NCI-H345 (cell line): ENCODE results near the gene LENG8.
A peak's percentile ranks its signal among the peaks of the same experiment; 100 is the strongest.

Experiments used
- DNase-seq: peaks from one replicate; lab custom pipeline; 2025; lab: John Stamatoyannopoulos, UW

Gene LENG8

DNA sequence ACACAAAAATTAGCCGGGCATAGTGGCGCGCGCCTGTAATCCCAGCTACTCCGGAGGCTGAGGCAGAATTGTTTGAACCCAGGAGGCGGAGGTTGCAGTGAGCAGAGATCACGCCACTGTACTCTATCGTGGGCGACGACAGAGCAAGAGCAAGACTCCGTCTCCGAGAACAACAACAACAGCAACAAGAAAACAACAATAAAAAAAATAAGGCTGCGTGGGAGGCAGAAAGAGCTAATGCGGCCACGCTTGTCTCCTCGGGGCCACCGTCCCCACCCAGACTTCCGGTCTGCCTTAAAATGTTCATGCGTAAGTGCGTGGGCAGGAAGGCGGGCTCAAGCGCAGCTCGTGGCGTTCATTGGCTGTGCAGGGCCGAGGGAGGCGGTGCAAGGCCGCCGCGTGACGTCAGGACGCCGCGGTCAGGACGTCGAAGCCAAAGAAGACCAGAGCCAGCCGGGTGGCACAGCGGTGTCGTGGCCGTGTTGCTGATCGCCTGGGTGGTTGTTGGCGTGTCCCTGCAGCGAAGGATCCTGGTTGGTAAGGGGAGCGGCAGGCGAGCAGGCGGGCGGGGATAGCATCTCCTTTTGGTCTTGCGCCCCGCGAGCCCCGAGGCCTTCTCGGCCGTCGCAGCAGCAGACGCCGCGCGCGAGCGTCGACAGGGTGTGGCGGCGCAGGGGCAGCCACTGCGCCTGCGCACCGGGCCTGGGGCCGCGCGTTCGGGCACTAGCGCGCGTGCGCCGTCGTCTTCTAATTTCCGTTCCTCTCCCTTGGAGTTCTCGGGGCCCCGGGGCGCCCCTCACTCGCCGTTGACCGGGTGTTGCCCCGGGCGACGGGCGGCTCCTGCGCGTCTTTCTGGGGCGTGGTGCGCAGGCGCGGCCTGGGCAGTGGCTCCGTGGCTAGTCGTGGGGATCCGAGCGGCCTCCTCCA lies at the start of gene LENG8:
Gene LENG8, plus strand, starts transcription at position 426 of the 927 bp plus-strand sequence. CDS start 2,146 bp downstream, outside the sequence.
- peak; percentile 93 for DNase-seq

DNA sequence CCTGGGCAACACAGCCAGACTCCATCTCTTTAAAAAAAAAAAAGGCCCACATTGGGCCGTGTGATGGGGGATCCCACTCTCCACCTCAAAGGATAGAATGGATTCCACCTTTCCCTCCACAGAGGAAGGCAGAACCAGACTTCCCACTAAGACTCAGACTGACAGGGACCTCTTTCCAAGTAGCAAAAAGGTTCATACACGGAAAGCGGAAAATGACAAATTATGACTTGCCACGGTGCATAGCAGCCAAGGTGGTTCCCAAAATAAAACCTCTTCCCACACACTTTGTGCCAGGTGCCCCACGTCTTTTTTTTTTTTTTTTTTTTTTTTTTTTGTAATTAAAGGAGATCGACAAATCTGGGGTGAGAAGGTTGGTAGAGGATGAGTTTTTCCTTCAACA lies 48.1 kb upstream of the LENG8 start:
- DNase-seq: no peak

DNA sequence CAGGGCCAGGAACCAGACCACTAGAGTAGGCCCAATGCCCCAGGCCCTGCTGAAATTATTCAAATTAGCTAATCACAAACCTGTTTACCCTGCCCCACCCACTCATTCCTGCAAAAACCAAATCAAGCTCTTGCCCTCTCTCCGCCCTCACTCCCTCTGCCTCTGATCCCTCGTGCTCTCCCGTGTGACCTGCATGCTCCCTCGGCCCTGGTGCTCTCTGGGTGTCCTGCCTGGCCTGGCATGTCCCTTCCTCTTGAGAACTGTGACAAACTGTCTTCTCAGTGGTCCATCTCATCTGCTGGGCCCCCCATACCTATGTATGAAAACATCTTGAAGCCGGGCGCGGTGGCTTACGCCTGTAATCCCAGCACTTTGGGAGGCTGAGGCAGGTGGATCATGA lies 45.9 kb upstream of the LENG8 start:
- DNase-seq: no peak

DNA sequence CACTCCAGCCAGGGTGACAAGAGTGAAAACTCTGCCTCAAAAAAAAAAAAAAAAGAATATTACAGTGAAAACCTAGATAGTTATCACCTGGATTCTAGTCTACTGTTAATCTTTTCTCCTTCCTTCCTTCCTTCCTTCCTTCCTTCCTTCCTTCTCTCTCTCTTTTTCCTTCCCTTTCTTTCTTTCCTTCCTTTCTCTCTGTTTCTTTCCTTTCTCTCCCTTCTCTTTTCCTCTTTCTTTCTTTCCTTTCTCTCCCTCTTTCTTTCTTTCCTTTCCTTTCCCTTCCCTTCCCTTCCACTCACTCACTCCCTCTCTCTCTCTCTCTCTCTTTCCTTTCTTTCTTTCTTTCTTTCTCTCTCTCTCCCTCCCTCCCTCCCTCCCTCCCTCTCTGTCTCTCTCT lies 43.4 kb upstream of the LENG8 start:
- no peak for DNase-seq

GRCh38 chr19:54407780-54408179 lies 41.2 kb upstream of the LENG8 start:
- DNase-seq: no peak

- no peak for DNase-seq
Measured at GRCh38 chr19:54408456-54409026, 40.5 kb upstream of the LENG8 start.

- no peak for DNase-seq
Measured at GRCh38 chr19:54411033-54411432, 38.0 kb upstream of the LENG8 start.

GRCh38 chr19:54412877-54413276 lies 36.1 kb upstream of the LENG8 start:
- no peak for DNase-seq

- DNase-seq: no peak
Measured at GRCh38 chr19:54414156-54414555, 34.8 kb upstream of the LENG8 start.

DNA sequence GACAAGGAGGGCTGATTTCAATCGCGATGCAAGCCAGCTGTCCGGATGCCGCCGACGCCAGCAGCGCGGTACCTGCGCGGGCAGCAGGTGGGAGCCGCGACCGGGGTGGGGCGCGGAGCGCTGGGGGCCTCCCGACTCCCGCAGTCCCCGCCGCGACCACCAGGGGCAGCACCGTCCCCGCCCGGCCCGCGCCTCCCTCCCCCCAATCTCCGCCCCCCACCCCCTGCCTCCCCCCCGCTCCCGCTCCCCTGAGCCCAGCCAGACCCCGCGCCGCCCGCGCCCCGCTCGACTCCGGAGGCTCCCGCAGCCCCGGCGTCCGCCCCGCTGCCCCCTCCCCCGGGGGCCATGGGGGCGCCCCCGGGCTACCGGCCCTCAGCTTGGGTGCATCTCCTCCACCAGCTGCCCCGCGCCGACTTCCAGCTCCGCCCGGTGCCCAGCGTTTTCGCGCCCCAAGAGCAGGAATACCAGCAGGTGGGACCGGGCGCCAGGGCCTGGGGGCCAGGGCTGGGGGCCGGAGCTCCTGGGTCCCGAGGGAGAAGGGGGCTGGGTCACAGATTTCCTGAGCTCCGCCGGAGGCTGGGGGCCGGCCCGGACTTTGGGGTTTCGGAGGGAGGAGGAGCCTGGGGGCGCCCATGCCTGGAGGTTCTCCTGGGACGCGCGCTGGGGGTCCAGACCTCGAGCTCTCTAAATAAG lies 33.6 kb upstream of the LENG8 start, which contains the start of gene TTYH1:
Gene TTYH1, plus strand, starts transcription at position 257 of the 693 bp plus-strand sequence. Its CDS starts 89 bp downstream, at position 346.
- DNase-seq: no peak

- no peak for DNase-seq
Measured at GRCh38 chr19:54415901-54416673, 32.9 kb upstream of the LENG8 start.

DNA sequence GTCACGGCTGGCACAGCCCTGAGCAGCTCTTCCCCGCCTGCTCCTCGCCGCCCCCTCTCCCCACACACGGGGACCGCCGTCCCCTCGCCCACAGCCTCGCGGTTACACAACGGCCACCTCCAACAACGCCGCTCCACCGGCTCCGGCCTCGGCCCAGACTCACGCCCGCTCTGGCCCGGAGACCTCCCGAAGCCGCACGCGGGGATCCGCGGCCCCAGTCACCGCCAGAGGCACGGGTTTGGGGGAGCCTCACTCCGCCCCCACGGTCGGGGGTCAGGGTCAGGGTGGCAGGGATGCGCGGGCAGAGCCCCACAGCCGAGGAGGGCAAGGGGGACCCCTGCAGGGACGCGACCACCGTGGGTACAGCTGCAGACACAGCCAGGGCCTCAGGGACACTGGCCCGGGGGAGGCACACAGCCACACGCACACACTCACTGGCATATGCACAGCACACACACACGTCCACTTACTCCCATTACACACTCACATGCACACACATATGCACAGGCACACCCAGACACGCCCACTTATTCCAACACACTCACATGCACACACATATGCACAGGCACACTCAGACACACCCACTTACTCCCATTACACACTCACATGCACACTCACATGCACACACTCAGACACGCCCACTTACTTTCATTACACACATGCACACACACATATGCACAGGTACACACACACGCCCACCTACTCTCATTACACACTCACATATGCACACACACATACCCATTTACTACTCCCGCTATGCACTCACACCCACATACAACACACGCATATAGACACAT lies 32.1 kb upstream of the LENG8 start:
- no peak for DNase-seq

- DNase-seq: no peak
Measured at GRCh38 chr19:54418030-54418929, 30.7 kb upstream of the LENG8 start.

DNA sequence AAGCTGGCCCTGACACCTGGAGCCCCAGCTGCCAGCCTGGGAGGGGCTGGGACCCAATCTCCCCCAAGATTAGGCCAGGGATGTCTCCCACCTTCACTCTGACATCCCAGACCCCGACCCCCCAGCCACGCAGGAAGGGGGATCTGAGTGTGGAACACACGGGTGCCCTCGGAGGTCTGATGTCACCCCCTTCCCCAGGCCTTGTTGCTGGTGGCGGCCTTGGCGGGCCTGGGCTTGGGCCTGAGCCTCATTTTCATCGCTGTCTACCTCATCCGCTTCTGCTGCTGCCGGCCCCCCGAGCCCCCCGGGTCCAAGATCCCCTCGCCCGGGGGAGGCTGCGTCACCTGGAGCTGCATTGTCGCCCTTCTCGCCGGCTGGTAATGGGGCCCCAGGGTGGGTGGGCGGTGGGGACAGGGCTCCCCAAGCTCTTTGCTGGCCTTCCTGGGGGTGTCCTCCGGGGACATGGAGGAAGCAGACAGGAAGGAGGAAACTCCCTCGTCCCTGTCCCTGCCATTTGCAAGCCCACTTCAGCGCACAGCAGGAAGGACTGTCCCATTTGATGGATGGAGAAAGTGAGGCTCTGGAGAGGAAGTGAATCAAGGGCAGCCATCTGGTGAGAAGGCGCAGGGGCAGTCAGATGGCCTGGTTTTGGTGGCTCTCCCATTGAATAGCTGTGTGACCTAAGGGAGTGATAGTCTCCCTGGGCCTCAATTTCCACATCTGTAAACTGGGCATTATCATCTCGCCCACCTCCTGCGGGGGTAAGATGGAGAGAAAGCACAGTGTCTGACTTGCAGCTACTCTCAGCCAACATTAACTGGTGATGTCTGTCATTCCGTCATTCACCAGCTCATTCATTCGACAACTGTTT lies 29.8 kb upstream of the LENG8 start:
- no peak for DNase-seq

DNA sequence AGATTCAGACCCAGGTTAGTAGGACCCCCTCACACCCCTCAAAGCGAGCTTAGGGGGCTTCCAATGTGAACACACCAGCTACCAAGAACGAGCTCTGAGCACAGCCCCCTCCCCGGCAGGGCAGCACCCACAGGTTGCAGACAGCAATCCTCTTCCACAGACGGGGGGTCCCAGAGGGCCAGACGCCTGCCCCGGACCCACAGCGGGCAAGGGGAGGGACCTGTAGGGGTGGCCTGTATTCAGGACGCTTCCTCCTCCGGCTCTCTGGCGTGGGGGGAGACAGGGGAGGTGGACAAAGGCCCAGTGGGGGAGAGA lies 29.0 kb upstream of the LENG8 start:
- DNase-seq: no peak

GRCh38 chr19:54420383-54421168 lies 28.4 kb upstream of the LENG8 start:
- no peak for DNase-seq

DNA sequence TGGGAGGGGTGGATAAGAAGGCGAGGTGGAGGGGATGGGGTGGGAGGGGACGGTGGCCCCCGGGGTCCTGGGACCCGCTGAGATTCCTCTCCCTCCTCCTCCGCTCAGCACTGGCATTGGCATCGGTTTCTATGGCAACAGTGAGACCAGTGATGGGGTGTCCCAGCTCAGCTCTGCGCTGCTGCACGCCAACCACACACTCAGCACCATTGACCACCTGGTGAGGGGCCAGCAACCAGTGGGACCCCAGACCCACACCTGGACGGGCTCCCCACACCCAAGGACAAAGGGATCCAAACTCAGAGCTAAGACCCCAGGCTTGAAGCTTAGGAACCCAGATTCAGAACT lies 27.9 kb upstream of the LENG8 start:
- DNase-seq: no peak

DNA sequence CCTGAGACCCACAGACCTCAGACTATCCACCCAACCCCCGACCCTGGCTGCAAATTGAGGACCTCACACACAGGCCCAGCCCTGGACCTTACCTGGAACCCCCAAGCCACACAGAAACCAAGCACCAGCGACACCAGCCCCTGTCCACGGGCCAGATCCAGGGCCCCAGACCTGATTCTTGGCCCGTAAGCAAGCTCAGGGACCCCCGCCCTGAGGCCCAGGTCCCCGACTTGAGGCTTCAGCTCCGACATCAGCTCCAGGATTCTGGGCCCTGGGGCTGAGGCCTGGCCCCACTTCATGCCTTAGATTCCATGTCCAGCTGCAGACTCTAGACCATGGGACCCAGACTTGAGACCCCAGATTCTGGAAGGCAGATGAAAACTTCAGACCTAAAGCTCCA lies 27.5 kb upstream of the LENG8 start:
- DNase-seq: no peak

GRCh38 chr19:54422136-54422535 lies 26.9 kb upstream of the LENG8 start:
- peak; percentile 38 for DNase-seq
